HCT116 (cell line): ENCODE results near the gene CST1. TPM values are rescaled to one million over a fixed set of nuclear protein-coding genes. Genes with fewer than 3 reads are reported as not detected.

Experiments
- ATAC-seq: fragments of 200-7000 bp; cut with Tn5 transposase; 2 replicates; pipeline ENCODE4 v1.9.1; 2020; ENCODE audit warnings: mild to moderate bottlenecking, moderate library complexity
- BruUV-seq: library from RNA; stranded (reverse); fragments of 400-500 nt; replicated peaks from 2 replicates; lab custom pipeline; 2021; lab: Mats Ljungman, UMichigan
- CTCF ChIA-PET: fragments of 300-600 bp; sonication (Branson Sonifier 250); formaldehyde crosslinking; loops from one replicate; lab custom pipeline; 2021; ENCODE audit warnings: antibody characterized with exemption; lab: Charles Lee
- POLR2A ChIA-PET: fragments of 300-600, 350-600 bp; sonication (Branson Sonifier 250); formaldehyde crosslinking; loops from one replicate; lab custom pipeline; 2021; ENCODE audit warnings: antibody characterized with exemption; lab: Charles Lee
- RAD21 ChIA-PET, 2 experiments: fragments of 300-600 bp; sonication (Branson Sonifier 250); formaldehyde crosslinking; loops; one replicate each; lab custom pipeline; 2023; ENCODE audit warnings: low total read pairs in 2 of 2; ENCODE audit not compliant: uncharacterized antibody in 2 of 2, unreplicated experiment in 2 of 2, low non-redundant PET in 1 of 2; lab: Charles Lee
- DNase-seq: peaks from one replicate; pipeline ENCODE4 v3.0.0-alpha.2; 2010; ENCODE audit warnings: low read depth, low spot score
- H2AFZ ChIP-seq: fragments of 200-600 bp; shearing (Covaris generic), sonication (generic); 2 replicates; pipeline ENCODE4 v1.6.1; 2017; ENCODE audit warnings: low read depth, mixed run types, mixed read lengths, antibody characterized with exemption, low read length; ENCODE audit not compliant: poor library complexity, severe bottlenecking
- H3K27ac ChIP-seq: 2 replicates; pipeline ENCODE4 v1.5.1; 2012; ENCODE audit warnings: low read depth, low read length
- H3K27me3 ChIP-seq: fragments of 200-600 bp; sonication (generic); 2 replicates; pipeline ENCODE4 v1.6.1; 2016; ENCODE audit warnings: mixed run types, low read length, mixed read lengths; ENCODE audit not compliant: insufficient read depth
- H3K36me3 ChIP-seq, 2 experiments: fragments of 200-500 bp in 1 of 2; fragments of 200-600 bp in 1 of 2; sonication (Bioruptor generic) in 1 of 2; sonication (generic) in 1 of 2; 2 replicates each; pipeline versions ENCODE4 v1.5.1 to v1.6.1; 2014 to 2016; ENCODE audit warnings: low read length in 2 of 2, inconsistent platforms in 1 of 2, mixed read lengths in 1 of 2, mixed run types in 1 of 2; ENCODE audit not compliant: insufficient read depth in 2 of 2, control insufficient read depth in 1 of 2
- H3K4me1 ChIP-seq, 2 experiments: fragments of 200-600 bp in 1 of 2; sonication (generic) in 1 of 2; 2 replicates each; pipeline versions ENCODE4 v1.5.1 to v1.6.1; 2012 to 2017; ENCODE audit warnings: low read length in 2 of 2, inconsistent platforms in 1 of 2, mild to moderate bottlenecking in 1 of 2, mixed read lengths in 1 of 2, mixed run types in 1 of 2, moderate library complexity in 1 of 2; ENCODE audit not compliant: insufficient read depth in 2 of 2, control insufficient read depth in 1 of 2
- H3K4me2 ChIP-seq: fragments of 200-600 bp; sonication (generic); 2 replicates; pipeline ENCODE4 v1.6.1; 2017; ENCODE audit warnings: mixed run types, low read length, mixed read lengths
- H3K4me3 ChIP-seq, 2 experiments: fragments of 200-600 bp in 1 of 2; sonication (generic) in 1 of 2; replicated peaks in 1 of 2; 2 replicates each; pipeline ENCODE4 v1.5.1; 2011 to 2016; ENCODE audit warnings: low read length in 2 of 2, control low read depth in 1 of 2, low read depth in 1 of 2, mild to moderate bottlenecking in 1 of 2, mixed read lengths in 1 of 2, mixed run types in 1 of 2
- H3K79me2 ChIP-seq: fragments of 200-600 bp; sonication (generic); 2 replicates; pipeline ENCODE4 v1.6.1; 2017; ENCODE audit warnings: mild to moderate bottlenecking, mixed run types, low read length, moderate library complexity, mixed read lengths; ENCODE audit not compliant: insufficient read depth
- H3K9ac ChIP-seq: fragments of 200-600 bp; sonication (generic); 2 replicates; pipeline ENCODE4 v1.6.1; 2016; ENCODE audit warnings: low read length, mixed read lengths
- H3K9me2 ChIP-seq: fragments of 200-600 bp; sonication (generic), shearing (Covaris generic); 2 replicates; pipeline ENCODE4 v1.6.1; 2017; ENCODE audit warnings: mixed run types, mild to moderate bottlenecking, moderate library complexity; ENCODE audit not compliant: insufficient read depth
- H3K9me3 ChIP-seq, 2 experiments: fragments of 200-500 bp in 1 of 2; fragments of 200-600 bp in 1 of 2; sonication (Bioruptor generic) in 1 of 2; sonication (generic) in 1 of 2; 2 replicates each; pipeline ENCODE4 v1.6.1; 2014 to 2017; ENCODE audit warnings: low read length in 2 of 2, mixed read lengths in 2 of 2, inconsistent platforms in 1 of 2, low read depth in 1 of 2, mild to moderate bottlenecking in 1 of 2, mixed run types in 1 of 2, moderate library complexity in 1 of 2; ENCODE audit not compliant: control insufficient read depth in 1 of 2, insufficient read depth in 1 of 2
- H4K20me1 ChIP-seq: fragments of 200-600 bp; sonication (generic), shearing (Covaris generic); 2 replicates; pipeline ENCODE4 v1.6.1; 2017; ENCODE audit warnings: mixed run types, mild to moderate bottlenecking, moderate library complexity; ENCODE audit not compliant: insufficient read depth
- CBX3 ChIP-seq: IDR thresholded peaks from 2 replicates; pipeline ENCODE4 v1.6.1; 2012; ENCODE audit warnings: low read depth
- CEBPB ChIP-seq: IDR thresholded peaks from 2 replicates; pipeline ENCODE4 v1.6.1; 2012; ENCODE audit warnings: low read depth
- EGR1 ChIP-seq: IDR thresholded peaks from 2 replicates; pipeline ENCODE4 v1.6.1; 2012; ENCODE audit warnings: low read depth
- ELF1 ChIP-seq: IDR thresholded peaks from 2 replicates; pipeline ENCODE4 v1.6.1; 2012; ENCODE audit warnings: low read depth, borderline replicate concordance
- EZH2phosphoT487 ChIP-seq: fragments of 200-600 bp; IDR thresholded peaks from 2 replicates; pipeline ENCODE4 v1.6.1; 2018; ENCODE audit warnings: antibody characterized with exemption, borderline replicate concordance
- FOSL1 ChIP-seq: IDR thresholded peaks from 2 replicates; pipeline ENCODE4 v1.6.1; 2012; ENCODE audit warnings: low read depth
- POLR2A ChIP-seq: IDR thresholded peaks from 2 replicates; pipeline ENCODE4 v1.7.0; 2011; ENCODE audit warnings: borderline replicate concordance; ENCODE audit not compliant: insufficient read depth, insufficient read length; ENCODE audit errors: extremely low read depth
- RAD21 ChIP-seq: IDR thresholded peaks from 2 replicates; pipeline ENCODE4 v1.6.1; 2012; ENCODE audit warnings: low read depth, mild to moderate bottlenecking
- SRF ChIP-seq: IDR thresholded peaks from 2 replicates; pipeline ENCODE4 v1.6.1; 2012; ENCODE audit warnings: low read depth
- TCF7L2 ChIP-seq: IDR thresholded peaks from 2 replicates; pipeline ENCODE4 v1.7.0; 2011; ENCODE audit warnings: borderline replicate concordance, inconsistent platforms; ENCODE audit not compliant: insufficient read depth, insufficient read length; ENCODE audit errors: extremely low read depth
- ZFX ChIP-seq: fragments of 450-650 bp; IDR thresholded peaks from 2 replicates; pipeline ENCODE4 v1.6.1; 2017
- ZNF274 ChIP-seq: fragments of 200-500 bp; sonication (Bioruptor generic); IDR thresholded peaks from 2 replicates; pipeline ENCODE4 v1.6.1; 2014; ENCODE audit warnings: mild to moderate bottlenecking, low read depth, low read length, inconsistent platforms
- intact Hi-C: fragments of 100-400 bp; cut with micrococcal nuclease; formaldehyde crosslinking; loops from 2 replicates; pipeline ENCODE4 v1.10.0; 2022
- total RNA-seq: library from RNA; stranded (reverse); gene quantifications from one replicate; pipeline ENCODE4 v1.2.1, GENCODE V29; 2021; ENCODE audit not compliant: unreplicated experiment
- TF ChIP-seq, protein P1 (sequence below), 3 experiments: fragments of 200-600 bp in 1 of 3; sonication (generic) in 1 of 3; IDR thresholded peaks in 2 of 3; conservative IDR thresholded peaks in 1 of 3; 2 replicates each; pipeline ENCODE4 v1.5.1; 2012 to 2017; ENCODE audit warnings: low read depth in 2 of 3, low read length in 2 of 3, antibody characterized with exemption in 1 of 3, borderline replicate concordance in 1 of 3, control low read depth in 1 of 3, mild to moderate bottlenecking in 1 of 3, mixed read lengths in 1 of 3, mixed run types in 1 of 3, moderate library complexity in 1 of 3; ENCODE audit not compliant: insufficient read depth in 1 of 3
- TF ChIP-seq, protein P2 (sequence below): IDR thresholded peaks from 2 replicates; pipeline ENCODE4 v1.6.1; 2012
- TF ChIP-seq, protein P3 (sequence below): IDR thresholded peaks from 2 replicates; pipeline ENCODE4 v1.6.1; 2012
- TF ChIP-seq, protein P4 (sequence below): IDR thresholded peaks from 2 replicates; pipeline ENCODE4 v1.6.1; 2011; ENCODE audit warnings: mild to moderate bottlenecking, low read length, moderate library complexity; ENCODE audit not compliant: insufficient replicate concordance; ENCODE audit errors: extremely low read depth

The CST1 gene
- total RNA-seq, 1 experiment from 2014 or later, result not detected

DNA sequence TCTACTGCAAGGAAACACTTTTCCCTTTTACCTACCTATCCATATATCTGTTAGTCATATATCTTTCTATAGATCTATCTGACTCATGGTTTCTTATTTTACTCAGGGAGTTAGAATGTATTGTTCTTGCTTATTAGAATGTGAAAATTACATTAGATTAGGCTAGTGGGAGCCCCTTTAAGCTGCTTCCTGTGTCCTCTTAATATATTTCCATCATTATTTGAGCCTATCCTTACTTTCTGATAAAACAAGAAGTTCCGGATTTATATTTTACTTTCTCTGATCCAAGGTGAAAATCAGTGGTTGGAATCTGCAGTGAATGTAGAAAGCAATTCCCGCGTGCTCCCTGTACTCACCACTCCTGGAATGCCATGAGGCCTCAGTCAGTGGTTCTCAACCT lies 44.8 kb upstream of the CST1 start:
- DNase-seq, result no peak
- ATAC-seq, result no peak
- ChIA-PET POLR2A (no interaction called here), RAD21 (no interaction called here), CTCF (no interaction called here)
- H3K36me3 ChIP-seq, result no peaks in the 10 kb centered on the region
- H3K27me3 ChIP-seq, result peaks cover 10% of the 10 kb centered on the region; the same call in 1 of the 2 replicates
- H3K4me2 ChIP-seq, result no peak overlapping the region
- H3K79me2 ChIP-seq, result no peaks in the 10 kb centered on the region
- no peak overlapping the region for H3K4me3 ChIP-seq
- no peak overlapping the region for H3K27ac ChIP-seq
- no TSS peak for BruUV-seq
- H3K9me2 ChIP-seq, result no peaks in the 10 kb centered on the region
- H3K9me3 ChIP-seq, result no peaks in the 10 kb centered on the region
- no peaks in the 10 kb centered on the region for H3K4me1 ChIP-seq
- intact Hi-C loops, result no loop called here
- no peak for TF ChIP-seq FOSL1
- TF ChIP-seq SRF, result no peak
- TF ChIP-seq, protein P1, sequence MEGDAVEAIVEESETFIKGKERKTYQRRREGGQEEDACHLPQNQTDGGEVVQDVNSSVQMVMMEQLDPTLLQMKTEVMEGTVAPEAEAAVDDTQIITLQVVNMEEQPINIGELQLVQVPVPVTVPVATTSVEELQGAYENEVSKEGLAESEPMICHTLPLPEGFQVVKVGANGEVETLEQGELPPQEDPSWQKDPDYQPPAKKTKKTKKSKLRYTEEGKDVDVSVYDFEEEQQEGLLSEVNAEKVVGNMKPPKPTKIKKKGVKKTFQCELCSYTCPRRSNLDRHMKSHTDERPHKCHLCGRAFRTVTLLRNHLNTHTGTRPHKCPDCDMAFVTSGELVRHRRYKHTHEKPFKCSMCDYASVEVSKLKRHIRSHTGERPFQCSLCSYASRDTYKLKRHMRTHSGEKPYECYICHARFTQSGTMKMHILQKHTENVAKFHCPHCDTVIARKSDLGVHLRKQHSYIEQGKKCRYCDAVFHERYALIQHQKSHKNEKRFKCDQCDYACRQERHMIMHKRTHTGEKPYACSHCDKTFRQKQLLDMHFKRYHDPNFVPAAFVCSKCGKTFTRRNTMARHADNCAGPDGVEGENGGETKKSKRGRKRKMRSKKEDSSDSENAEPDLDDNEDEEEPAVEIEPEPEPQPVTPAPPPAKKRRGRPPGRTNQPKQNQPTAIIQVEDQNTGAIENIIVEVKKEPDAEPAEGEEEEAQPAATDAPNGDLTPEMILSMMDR (IDR thresholded peaks at IDR 0.05 in 2 of 3, conservative IDR thresholded peaks at IDR 0.05 in 1 of 3; ENCODE audit: borderline replicate concordance in 1 of 3, insufficient read depth in 1 of 3, low read depth in 2 of 3, low read length in 2 of 3), result no peak
- TF ChIP-seq CBX3, result no peak
- TF ChIP-seq CEBPB, result no peak
- no peak for TF ChIP-seq ELF1
- TF ChIP-seq POLR2A, result no peak
- TF ChIP-seq, protein P2, sequence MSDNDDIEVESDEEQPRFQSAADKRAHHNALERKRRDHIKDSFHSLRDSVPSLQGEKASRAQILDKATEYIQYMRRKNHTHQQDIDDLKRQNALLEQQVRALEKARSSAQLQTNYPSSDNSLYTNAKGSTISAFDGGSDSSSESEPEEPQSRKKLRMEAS, result no peak
- TF ChIP-seq, protein P3, sequence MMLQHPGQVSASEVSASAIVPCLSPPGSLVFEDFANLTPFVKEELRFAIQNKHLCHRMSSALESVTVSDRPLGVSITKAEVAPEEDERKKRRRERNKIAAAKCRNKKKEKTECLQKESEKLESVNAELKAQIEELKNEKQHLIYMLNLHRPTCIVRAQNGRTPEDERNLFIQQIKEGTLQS, result no peak
- TF ChIP-seq TCF7L2, result no peak
- no peak for TF ChIP-seq EGR1
- no peak for TF ChIP-seq ZFX
- no peak for TF ChIP-seq RAD21
- no peak for TF ChIP-seq EZH2phosphoT487
- TF ChIP-seq ZNF274, result no peak
- TF ChIP-seq, protein P4, sequence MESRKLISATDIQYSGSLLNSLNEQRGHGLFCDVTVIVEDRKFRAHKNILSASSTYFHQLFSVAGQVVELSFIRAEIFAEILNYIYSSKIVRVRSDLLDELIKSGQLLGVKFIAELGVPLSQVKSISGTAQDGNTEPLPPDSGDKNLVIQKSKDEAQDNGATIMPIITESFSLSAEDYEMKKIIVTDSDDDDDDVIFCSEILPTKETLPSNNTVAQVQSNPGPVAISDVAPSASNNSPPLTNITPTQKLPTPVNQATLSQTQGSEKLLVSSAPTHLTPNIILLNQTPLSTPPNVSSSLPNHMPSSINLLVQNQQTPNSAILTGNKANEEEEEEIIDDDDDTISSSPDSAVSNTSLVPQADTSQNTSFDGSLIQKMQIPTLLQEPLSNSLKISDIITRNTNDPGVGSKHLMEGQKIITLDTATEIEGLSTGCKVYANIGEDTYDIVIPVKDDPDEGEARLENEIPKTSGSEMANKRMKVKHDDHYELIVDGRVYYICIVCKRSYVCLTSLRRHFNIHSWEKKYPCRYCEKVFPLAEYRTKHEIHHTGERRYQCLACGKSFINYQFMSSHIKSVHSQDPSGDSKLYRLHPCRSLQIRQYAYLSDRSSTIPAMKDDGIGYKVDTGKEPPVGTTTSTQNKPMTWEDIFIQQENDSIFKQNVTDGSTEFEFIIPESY, result no peak
- H4K20me1 ChIP-seq, result no peaks in the 10 kb centered on the region
- H3K9ac ChIP-seq, result no peak overlapping the region
- H2AFZ ChIP-seq, result no peak overlapping the region
